ENCODE data around the gene JDP2.
"Not testable (repeated sequence)": the region's sequence is repeated elsewhere in the genome, so short reads cannot be mapped to it uniquely, and the experiment has no call there.

The JDP2 gene

GRCh38 chr14:75456069-75456996 is 28.5 kb downstream of the JDP2 start:
- peak; percentile 71 for DNase-seq (ENCODE audit: low spot score)

- no peak for DNase-seq (ENCODE audit: low spot score)
Measured at GRCh38 chr14:75456997-75457335, 29.1 kb downstream of the JDP2 start.

GRCh38 chr14:75457648-75458165 is 29.9 kb downstream of the JDP2 start:
- DNase-seq (ENCODE audit: low spot score): no peak

DNA sequence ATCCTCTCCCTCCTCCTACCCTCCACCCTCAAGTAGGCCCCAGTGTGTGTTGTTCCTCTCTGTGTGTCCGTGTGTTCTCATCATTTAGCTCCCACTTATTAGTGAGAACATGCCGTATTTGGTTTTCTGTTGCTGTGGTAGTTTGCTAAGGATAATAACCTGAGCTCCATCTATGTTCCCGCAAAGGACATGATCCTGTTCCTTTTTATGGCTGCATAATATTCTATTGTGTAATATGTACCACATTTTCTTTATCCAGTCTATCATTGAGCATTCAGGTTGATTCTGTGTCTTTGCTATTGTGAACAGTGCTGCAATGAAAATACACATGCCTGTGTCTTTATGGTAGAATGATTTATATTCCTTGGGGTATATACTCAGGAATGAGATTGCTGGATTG is 30.5 kb downstream of the JDP2 start:
- no peak for DNase-seq (ENCODE audit: low spot score)

DNA sequence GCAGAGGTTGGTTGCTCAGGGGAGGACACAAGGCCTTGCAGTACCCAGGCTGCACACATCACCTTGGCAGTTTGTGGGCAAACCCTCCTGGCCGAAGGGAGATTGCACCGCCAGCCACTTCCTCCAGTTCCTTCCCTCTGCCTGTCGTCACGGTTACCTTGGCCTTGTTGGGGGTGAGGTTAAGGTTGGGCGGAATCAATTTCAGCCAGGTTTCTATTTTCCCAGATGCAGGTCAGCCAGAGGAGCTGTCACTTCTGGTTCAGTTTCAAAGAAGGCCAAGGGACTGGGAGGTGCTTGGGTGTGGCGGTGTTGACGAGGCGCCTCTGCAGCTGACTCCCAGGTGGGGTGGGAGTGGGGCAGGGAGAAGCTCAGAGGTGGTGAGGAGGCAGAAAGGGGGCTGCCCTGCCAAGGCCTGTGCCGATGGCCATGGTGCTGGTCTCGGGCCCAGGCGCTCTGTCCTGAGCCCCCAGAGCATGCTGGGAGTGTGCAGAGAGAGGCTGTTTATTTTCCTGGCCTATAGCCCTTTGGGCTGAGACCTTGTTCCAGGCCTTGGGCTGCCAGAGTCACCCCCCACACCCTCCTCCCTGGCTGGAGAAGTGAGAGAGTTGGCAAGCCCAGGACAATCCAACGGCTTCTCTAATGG is 31.4 kb downstream of the JDP2 start:
- no peak for DNase-seq (ENCODE audit: low spot score)

DNA sequence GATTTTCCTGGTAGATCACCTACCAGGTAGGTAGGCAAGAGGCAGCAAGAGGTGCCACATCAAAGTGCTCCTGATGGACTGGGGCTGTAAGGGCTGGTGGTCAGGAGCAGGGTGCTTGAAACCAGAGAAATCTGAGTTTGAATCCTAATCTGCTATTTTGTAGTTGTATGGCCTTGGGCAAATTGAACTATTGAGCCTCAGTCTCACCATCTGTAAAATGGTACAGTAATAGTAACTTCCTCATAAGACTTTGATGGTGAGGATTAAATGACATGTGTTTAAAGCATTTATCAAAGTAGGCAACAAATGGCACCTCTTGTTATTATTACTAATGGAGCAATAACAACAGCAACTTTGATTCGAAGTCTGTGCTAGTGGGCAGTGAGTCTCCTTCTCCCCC is 32.0 kb downstream of the JDP2 start:
- no peak for DNase-seq (ENCODE audit: low spot score)

DNA sequence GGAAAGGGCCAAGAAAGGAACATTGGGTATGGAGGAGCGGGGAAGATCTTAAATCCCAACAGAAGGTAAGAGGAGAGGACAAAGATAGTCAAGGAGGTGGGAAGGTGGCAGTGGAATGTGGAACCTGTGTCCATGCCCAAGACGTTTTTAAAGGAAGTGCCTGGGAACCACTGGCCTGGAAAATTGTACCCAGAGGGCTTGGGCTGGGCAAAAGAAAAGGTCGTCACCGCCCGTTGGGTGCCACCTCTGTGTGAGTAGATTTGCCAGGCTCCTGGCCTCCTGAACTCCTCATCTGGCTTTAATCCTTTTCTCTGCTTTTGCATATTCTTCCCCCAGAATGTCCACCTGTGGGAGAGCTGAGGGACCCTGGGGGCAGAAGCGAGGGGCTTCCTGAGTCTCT is 32.6 kb downstream of the JDP2 start:
- no peak for DNase-seq (ENCODE audit: low spot score)

GRCh38 chr14:75461303-75461702 is 33.5 kb downstream of the JDP2 start:
- DNase-seq (ENCODE audit: low spot score): no peak

DNA sequence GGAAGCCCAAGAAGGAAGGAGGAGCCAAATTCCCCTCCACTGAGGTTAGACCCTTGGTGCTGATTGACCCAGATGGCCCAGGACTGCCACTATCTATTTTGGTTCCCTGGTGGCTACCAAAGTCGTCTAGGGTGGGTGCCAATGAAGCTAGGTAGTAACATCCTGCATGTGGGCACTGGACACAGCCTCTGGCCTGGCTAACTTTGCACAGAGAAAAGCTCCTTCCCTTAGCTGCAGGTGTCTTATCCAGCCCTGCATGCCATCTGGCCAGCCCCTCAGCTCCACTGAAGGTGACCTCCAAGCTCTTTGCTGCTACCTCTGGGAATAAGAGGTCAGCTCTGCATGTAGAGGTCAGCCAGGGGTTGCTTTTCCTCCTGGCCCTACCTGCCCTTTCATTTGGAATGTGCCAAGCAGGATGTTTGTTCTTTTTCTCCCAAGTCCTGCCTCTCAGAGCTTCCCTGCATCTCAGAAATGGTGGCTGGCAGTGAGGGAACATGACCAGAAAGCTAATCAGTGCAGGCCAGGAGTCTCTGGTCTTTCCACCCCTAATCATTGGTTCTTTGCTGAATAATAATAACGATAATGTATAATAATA is 34.0 kb downstream of the JDP2 start:
- DNase-seq (ENCODE audit: low spot score): no peak

DNA sequence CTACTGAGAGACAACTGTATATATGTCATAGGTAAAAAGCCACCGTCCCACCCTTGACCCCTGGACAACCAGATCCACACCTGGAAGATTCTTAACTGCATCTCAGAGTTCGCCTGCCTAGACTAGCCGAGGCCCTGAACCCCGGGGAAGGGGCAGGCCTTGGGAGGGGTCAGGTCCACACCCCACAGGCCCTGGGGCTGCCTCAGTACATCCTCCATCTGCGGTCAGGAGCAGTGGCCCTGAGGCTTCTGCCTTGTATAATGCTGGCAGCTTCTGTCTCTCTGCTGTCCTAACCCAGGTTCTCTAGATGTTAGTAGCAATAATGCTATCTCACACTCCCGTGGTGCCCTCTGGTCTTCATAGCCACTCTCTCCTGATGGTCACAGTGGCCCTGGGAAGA is 36.8 kb downstream of the JDP2 start:
- DNase-seq (ENCODE audit: low spot score): no peak

DNA sequence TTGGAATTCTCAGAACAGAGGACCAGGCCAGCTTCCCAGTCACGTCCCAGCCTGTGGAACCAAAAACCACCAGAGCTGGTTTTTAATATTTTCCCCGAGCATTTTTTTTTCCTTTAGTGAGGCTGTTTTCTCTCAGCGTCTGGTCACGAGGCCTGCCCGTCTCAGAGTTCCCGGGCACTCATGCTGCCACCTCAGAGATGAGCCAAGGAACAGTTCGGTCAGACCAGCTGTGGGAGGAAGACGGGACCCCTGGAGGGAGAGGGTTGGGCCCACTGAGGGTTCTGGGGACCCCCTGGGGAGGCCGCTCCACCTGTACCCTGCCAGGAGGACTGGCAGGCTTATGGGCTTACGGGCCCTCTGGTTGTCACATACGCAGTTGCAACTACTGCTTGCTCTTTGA is 39.9 kb downstream of the JDP2 start:
- DNase-seq (ENCODE audit: low spot score): no peak

GRCh38 chr14:75469164-75469563 is 41.3 kb downstream of the JDP2 start:
- no peak for DNase-seq (ENCODE audit: low spot score)

- no peak for DNase-seq (ENCODE audit: low spot score)
Measured at GRCh38 chr14:75469606-75470237, 41.9 kb downstream of the JDP2 start.

DNA sequence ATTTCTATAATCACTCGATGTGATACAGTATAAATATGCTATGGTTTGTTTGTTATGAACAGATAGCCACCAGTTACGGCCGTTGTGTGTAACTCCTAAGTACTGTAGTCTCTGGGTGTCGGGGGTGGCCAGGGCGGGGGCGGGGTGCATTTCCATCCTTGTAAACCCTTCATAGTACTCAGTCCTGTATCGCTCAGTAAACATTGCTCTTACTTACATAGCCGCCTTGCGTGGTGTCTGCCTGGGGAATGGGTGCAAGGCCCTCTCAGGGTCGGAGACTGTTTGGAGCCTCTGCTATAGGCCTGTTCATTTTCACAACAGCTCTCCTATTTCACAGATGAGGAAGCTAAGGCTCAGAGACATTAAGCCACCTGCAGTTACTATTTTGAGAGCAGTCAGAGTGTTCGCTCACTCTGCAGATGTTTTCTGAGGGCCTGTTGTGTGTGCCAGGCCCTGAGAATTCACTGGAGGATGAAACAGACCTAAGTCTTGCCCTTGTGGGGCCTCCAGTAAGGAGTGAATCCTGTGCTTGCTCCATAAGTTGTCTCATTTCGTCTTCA is 42.5 kb downstream of the JDP2 start:
- DNase-seq (ENCODE audit: low spot score): no peak

DNA sequence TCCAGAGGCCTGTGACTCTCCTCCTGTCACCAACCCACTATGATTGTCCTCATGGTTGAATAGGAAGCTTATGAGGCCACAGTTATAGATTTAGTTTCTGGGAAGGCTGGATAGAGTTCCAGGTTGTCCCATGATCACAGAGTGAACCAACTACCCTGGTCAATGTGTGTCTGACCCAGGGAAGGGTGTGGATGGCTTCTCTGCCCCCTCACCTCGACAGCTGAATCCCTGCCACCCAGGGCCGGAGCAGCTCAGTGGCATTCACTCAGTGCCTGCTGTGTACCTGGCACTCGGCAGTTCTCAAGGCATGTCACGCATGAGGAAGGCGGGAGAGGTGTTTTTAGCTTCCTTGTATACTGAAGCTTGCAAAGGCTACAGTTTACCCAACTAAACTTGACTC is 43.2 kb downstream of the JDP2 start:
- no peak for DNase-seq (ENCODE audit: low spot score)

DNA sequence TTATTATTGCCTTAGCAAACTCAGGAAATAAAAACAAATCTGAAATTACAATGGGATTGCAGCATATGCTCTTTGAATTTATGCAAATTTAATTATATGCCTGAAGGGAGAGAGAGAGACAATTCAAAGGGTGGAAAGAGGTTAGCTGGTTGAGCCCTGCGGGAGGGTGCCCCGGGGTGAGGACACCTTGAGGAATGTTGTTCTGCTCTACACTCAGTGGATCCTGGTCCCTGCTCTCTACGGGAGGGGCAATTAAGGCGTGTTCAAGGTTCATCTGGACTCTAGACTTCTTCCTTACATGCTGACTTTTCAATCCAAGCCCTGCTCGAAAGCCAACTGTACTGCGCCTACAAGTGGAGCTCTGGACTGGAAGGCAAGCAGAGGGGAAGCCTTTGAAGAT is 46.3 kb downstream of the JDP2 start:
- not testable (repeated sequence) for DNase-seq (ENCODE audit: low spot score)

- peak; percentile 35 for DNase-seq (ENCODE audit: low spot score)
Measured at GRCh38 chr14:75476274-75476995, 48.6 kb downstream of the JDP2 start.

DNA sequence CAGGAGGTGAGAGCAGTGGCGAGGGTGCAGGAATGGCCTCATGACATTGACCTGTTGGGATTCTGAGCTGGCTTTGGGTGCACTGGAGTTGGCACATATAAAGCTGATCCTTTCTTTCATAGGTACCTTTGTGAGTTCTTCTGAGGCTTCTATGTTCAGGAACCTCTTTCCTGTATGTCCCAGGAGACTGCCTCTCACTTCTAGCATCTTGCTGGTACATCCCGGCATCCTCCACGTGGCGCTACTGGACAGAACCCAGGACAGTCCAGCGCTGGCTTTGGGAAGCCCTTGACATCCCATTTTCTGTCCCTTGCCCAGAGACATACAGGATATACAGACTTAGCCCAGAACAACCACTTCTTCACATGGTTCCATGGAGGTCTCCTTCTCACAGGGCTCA is 50.1 kb downstream of the JDP2 start:
- no peak for DNase-seq (ENCODE audit: low spot score)

DNA sequence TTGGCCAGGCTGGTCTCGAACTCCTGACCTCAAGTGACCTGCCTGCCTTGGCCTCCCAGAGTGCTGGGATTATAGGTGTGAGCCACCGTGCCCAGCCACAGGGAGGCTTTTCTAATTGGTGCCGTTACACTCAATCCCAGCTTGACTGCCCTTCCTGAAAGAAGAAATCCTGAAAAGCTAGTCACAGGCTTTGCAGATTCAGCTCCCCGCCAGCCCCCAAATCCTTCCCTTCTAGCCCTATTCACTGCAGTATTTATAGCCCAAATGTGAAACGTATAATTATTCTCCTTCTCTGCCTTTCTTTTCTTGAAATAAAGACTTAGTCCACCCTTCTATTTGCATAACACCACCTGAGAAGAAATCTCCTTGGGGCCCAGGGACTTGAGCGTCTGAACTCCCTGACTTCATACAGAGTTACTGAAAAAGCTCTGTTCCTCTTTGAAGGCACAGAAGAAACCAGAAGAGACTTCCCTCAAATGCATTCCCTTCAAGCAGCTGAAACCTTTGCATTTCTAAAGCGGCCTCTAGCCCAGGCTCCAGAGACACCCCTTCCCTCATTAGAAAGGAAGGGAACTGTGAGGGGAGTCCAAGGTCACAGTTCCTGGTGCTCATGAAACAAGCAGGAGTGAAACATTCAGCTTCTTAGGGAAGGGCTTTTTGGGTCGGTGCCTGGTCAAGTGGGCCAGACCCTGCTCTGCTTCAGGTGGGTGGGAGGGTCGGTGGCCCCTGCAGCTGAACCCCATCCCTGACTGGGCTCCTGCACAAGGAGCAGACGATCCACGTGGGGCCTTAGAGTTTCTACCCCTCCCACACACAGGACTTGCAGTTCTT is 52.2 kb downstream of the JDP2 start:
- DNase-seq (ENCODE audit: low spot score): no peak

DNA sequence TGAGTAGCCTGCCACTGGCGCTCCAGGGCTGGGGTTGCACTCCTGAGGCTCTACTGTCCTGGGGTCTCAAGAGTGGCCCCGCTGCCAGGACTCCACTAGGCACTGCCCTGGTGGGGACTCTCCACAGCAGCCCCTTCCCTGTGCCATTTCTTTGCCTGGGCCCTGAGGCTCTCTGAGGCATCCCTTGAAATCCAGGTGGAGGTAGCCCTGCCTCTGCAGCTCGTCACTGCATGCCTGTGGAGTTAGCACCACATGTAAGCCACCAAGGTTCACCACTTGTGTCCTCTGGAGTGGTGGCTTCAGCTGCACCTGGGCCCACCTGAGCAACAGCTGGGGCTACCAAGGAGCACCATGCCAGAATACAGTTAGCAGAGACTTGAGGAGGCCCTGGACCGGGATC is 54.5 kb downstream of the JDP2 start:
- no peak for DNase-seq (ENCODE audit: low spot score)

All from pons (tissue), 1 donor.